Stimulated activated CD4-positive, alpha-beta T cell treated with anti-CD3 and anti-CD28 coated beads, Interleukin-2, amount 100 ng/mL, for 48 hours (primary cell): ENCODE measurements around the gene SAXO1.
"Not testable (repeated sequence)": the region's sequence is repeated elsewhere in the genome, so short reads cannot be mapped to it uniquely, and the experiment has no call there.

ENCODE experiments used
- DNase-seq, 2 donors: peaks; one replicate each; pipeline ENCODE4 v3.0.0-alpha.2; 2020

SAXO1 gene

GRCh38 chr9:18951936-18952335 lies 81.1 kb downstream of the SAXO1 start:
- DNase-seq: no peak

DNA sequence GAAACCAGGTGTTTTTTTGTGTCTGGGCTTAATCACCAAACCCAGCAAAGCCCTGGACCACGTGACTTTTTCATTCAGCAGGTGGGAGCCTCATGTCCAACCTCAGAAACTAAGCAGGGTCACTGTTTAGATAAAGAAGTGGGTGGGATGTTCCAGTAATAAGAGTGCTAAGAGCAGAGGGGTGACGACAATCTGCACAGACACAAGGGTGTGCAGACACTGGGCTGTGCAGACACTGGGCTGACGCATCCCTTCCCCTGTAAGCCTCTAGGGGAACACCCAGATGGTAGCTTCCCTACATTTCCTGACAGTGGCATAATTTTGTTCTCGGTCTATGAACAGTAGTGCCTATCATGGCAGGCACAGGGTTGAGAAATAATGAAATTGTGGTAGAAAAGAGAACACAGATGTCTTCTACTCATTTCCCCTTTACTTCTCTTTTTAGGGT lies 85.1 kb downstream of the SAXO1 start:
- DNase-seq: no peak

DNA sequence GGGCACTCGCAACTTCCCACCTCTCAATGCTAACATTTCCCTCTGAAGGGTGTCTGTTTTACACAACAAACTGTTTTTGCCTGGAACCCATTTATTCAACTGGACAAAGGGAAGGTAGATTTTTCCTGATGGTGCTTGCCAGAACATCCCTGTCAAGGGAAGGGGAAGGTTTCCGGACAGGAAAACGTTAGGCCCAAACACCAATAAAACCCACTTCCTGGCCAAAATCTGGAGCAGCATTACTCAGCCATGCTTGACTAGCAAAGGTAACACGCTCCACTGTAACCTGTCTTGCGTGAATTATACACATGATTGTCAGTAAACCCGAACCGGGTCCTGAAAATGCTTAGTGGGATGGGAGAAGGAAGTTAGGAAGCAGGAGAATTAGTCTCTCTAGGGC lies 90.2 kb downstream of the SAXO1 start:
- DNase-seq: no peak

DNA sequence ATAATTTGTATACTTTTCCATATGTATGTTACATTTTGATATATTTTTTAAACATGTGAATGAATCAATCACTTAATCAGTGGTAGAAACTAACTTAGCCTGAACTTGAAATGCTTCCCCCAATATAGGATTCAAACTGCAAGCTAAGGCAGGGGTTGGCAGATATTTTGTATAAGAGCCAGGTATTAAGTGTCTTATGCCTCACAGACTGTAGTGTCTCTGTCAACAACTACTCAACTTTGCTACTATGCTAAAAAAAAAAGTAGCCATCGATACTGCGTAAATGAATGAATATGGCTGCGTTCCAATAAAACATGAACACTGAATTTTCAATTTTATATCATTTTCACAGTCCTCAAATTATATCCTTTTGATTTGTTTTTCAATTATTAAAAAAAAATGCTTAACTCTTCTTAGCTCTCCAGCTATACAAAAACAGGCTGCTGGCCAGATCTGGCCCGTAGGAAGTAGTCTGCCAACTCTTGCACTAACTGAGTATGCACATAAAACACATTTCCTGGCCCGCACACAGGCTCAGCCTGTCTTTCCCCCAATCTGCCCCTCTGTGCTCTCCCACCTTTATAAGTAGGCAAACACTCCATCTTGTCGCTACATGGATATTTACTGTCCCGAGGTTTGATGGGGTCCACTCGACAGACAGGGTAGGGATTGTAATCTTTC lies 91.8 kb downstream of the SAXO1 start:
- DNase-seq: no peak

- no peak for DNase-seq
Observed at GRCh38 chr9:18939943-18940342, 93.1 kb downstream of the SAXO1 start.

GRCh38 chr9:18936094-18936871 lies 96.7 kb downstream of the SAXO1 start:
- DNase-seq: no peak

GRCh38 chr9:18935541-18935940 lies 97.5 kb downstream of the SAXO1 start:
- DNase-seq: no peak

DNA sequence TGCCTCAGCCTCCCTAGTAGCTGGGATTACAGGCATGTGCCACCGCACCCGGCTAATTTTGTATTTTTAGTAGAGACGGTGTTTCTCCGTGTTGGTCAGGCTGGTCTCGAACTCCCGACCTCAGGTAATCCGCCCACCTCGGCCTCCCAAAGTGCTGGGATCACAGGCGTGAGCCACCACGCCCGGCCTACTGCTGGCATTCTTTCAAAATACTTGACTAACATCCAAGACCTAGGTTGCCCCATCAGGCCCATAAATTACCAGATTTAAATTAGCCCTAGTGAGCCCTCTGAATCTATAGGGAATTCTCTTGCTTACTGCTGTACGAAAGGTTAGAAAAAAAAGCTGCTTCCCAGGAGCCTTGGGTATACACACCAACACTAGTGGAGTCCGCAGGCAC lies 102.4 kb downstream of the SAXO1 start:
- not testable (repeated sequence) for DNase-seq

GRCh38 chr9:18928711-18929110 lies 104.3 kb downstream of the SAXO1 start:
- DNase-seq: no peak

GRCh38 chr9:18926513-18926912 lies 106.5 kb downstream of the SAXO1 start:
- DNase-seq: no peak

DNA sequence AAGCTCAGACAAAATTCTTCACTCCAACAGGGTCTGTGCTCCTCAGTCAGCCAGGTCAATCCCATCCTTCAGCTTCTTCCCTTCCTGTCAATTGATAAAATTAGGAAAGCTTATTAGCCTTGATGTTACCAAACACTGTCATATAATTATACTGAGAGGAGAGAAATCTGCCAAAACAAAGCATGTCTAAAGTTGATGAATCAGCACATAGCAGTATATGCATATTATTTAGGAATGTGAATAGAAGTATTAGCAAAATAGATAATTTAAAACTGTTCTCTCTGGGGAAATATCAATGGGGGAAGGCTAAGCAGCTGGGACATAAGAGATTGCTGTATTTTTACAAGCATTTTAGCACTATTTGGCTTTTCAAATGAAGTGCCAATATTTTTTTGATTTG lies 107.1 kb downstream of the SAXO1 start:
- DNase-seq: no peak

DNA sequence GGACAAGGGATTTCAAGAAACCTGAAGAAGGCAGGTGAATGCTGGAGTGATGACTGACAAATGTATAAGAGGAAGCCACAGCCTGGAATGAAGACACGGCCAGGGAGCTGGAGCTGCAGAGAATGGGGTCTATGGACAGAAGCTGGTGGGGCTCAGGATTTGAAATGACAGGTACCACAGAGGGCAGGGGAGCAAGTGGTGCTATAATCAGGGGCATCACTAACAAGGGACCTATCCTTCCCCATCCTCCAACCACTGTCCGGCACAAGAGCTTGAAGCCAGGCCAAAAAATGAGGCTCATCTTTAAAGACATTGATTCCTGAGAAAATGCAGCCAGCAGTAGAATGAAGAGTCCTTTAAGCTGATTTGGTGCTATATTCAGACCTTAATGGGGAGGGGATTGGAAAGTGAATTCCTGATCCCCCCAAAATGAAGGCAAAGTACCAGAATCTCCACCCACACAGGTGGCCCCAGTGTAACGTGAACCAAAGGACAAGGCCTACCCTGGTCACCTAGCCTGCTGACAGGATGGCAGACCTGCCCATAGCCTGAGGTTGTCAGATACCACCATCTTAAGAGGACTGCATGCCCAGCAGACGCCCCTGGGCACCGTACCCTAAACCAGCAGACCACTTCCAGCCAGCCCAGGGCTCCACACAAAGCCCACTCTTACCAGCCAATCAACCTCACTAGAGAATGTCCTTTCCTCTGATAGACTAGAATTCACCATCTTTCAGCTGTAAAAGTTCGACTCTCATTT lies 109.2 kb downstream of the SAXO1 start:
- no peak for DNase-seq

- no peak for DNase-seq
Observed at GRCh38 chr9:18923167-18923566, 109.8 kb downstream of the SAXO1 start.

DNA sequence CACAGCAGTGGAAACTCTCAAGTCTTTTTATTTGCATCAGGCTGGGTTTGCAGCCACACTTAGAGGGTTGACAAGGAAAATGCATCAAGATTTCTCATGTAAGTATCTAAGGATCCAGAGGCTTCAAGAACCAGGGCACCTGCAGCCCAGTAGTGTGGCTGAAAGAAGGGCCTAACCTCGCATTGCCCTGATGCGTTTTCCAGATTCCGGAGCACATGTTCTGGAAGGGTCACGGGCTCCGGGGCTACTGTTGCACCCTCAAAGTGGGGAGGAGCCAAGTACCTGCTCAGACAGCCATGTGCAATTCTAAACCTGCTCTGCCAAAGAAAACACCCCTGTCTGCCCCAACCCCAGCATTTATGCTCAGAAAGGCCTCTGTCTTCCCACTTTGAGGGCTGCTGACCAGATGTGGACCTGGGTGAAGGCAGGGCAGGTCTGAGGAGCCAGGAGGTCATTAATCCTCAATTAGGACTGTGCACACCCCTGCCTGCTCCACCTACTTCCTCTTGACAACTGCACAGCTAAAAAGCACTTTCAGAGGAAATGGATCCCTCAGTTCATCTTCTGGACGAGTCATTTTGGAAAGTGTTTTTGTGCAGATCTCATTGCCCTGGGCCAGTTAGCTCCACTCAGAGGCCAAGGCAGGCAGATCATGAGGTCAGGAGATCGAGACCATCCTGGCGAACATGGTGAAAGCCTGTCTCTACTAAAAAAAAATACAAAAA lies 110.7 kb downstream of the SAXO1 start:
- no peak for DNase-seq

GRCh38 chr9:18921366-18922075 lies 111.5 kb downstream of the SAXO1 start:
- DNase-seq: no peak

DNA sequence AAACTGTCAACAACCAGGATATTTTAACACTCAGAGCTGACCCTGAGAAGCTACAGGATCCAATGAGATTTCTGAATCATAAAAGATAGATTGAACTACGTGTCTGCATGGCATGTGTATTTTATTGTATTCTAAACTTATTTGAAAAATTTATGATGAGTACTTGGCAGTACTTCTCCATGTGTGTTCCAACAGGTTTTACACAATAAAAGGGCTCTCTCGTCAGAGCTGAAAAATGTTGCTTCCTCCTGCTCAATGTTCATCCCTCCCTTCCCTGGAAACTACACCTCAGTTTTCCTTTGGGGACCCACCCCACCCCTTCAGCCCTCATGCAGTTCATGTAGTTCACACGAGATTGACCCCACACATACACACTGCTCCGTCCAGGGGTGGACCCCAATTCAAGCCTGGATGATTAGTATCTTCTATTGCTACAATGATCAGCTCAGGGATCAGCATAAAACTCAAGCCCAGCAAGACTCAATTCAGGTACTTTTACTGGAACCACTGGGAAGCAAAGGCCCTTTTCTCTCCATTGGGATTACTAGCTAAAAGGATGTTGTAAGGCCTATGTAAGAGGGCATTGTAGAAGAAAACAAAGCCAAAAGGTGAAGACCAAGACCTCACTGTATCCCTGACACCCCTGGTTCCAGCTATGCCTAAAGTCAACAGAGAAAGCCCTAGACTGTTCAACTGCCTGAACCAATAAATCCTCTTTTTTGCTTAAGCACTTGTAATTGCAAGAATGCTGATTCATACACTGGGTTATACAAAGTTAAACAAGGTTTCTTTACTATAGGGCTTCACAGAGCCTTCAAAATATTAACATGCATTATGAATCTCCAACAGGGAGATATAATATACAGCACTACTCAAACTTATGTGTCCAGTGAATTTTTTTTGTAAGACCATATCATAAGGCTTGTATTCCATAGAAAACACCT lies 112.6 kb downstream of the SAXO1 start:
- DNase-seq: no peak

DNA sequence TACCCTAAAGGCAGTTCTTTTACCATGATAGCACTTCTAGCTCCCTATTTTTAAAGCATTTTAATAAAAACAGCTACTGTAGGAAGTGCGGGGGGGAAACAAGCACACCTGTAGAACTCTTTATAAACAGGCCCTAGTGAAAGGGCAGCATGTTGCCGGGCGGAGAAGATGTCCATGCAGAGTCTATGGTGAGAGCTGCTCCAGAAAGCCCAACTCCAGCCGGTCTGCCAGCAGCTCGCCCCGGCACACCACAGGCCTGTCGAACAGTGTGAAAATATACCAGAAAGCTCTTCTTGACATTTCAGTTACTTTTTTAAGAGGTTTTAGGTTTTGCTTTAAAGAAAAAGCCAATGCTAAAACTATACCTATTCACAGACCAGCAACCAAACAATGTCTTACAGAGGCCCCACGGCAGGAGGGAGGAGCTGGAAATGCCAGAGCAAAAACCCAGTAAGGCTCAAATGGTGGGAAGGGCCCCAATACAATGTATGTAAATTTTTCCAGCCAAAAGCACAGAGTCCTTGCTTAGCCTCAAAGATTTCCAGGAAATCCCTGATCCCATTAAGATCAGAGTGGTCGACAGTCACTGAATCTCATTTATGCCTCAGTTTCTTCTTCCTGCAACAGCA lies 121.2 kb downstream of the SAXO1 start:
- no peak for DNase-seq

GRCh38 chr9:18910916-18911315 lies 122.1 kb downstream of the SAXO1 start:
- no peak for DNase-seq

- DNase-seq: no peak
Observed at GRCh38 chr9:18910435-18910834, 122.6 kb downstream of the SAXO1 start.

DNA sequence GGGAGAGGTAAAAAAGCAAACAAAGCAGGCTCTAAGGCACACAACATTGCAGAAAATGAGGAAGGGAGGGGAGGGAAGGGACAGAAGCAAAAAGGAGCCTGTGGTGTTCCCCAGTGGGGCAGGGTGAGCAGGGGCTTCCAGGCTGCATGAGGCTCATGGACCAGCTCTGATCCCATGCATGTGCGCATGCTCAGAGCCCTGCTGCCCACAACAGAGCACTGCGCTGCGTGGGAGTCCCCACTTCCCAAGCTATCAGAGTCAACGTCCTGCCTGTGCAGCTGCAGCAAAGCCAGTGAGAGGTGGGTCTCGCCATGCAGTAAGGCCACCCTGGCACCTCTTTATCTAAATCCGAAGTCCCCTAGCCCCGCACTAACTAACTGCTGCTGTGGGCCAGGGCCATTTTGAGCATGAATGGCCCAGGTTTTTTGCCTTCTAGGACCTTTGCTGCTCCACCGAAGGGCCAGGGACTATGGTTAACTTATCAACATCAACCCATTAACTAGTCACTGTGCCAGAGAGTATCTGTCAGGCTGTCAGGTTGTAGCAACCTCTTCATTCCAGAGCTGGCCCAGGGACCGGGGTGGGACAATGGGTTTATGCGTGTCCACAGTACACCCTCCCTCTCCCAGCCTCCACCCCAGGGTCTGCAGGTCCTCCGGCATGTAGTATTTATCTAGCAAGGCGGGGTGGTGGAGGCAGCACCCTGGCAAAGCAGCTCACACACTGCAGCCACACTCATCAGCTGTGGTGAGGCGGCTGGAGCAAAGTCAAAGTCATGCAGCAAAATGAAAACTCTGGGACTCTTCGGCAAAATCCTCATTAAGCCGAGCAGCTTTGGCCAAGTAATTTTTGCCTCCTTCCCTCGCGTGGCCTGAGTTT lies 123.6 kb downstream of the SAXO1 start:
- DNase-seq: no peak
